Measurements from ENCODE around the gene IL17REL. TPM values are rescaled to one million over a fixed set of nuclear protein-coding genes. Genes with fewer than 3 reads are reported as not detected.

IL17REL gene
- total and polyA plus RNA-seq, 2 of the 13 experiments (the other 11 are each of a cell fraction or from before 2014, with no cell fraction given) = not detected

DNA sequence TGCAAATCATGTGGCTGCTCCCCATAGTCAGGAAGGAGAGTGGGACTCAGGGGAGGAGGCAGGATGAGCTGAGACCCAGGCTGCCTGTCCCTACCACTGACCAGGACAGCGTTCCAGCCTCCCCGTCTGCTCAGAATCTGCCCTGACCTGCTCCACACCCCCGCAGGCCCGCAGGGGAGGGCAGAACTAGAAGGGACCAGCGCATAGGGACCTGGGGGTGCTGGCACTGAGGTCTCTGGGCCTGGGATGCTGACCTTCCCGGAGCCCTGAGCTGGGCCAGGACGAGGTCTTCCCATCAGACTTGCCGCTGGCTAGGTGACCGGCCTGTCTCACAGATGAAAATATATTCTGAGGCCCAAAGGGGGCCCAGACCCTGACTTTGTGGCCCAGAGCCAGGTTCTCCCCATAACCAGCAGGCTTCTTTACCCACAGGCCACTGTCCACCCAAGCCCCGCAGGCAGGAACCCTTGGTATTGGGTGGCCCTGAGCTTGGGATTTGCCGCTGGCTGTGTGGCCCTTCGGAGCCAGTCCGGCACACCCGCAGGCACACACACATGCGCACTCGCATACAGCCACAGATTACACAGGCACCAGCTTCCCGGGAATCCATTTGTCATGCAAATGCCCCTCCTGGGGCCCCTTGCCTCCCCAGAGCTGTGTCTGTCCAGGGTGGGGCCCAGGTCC lies 65.8 kb downstream of the IL17REL start (continued):
- no peak for TF ChIP-seq SKIL (CRISPR knock-in tag; IDR thresholded peaks at IDR 0.05; ENCODE audit: borderline replicate concordance)
- TF ChIP-seq ZNF777 (CRISPR knock-in tag; IDR thresholded peaks at IDR 0.05) = peak; percentile 26; the same call in 1 of the 2 replicates
- TF ChIP-seq NPAS2 (CRISPR knock-in tag; IDR thresholded peaks at IDR 0.05; ENCODE audit: borderline replicate concordance) = no peak
- TF ChIP-seq NFRKB (IDR thresholded peaks at IDR 0.05) = no peak
- peak; percentile 36; the same call in 1 of the 2 replicates for TF ChIP-seq MEIS2 (CRISPR knock-in tag; IDR thresholded peaks at IDR 0.05)
- TF ChIP-seq RFX5 (IDR thresholded peaks at IDR 0.05; ENCODE audit: low read depth, low read length) = no peak
- TF ChIP-seq MXD4 (CRISPR knock-in tag; IDR thresholded peaks at IDR 0.05) = no peak
- TF ChIP-seq ZFP37 (CRISPR knock-in tag; IDR thresholded peaks at IDR 0.05; ENCODE audit: borderline replicate concordance) = no peak
- TF ChIP-seq FLYWCH1 (CRISPR knock-in tag; IDR thresholded peaks at IDR 0.05) = no peak
- TF ChIP-seq PAXIP1 (CRISPR knock-in tag; conservative IDR thresholded peaks at IDR 0.05) = no peak; the same call in none of the 2 replicates
- no peak for TF ChIP-seq ZNF468 (CRISPR knock-in tag; IDR thresholded peaks at IDR 0.05)
- no peak for TF ChIP-seq NFIC (IDR thresholded peaks at IDR 0.05; ENCODE audit: low read length)
- no peak for TF ChIP-seq TP53 (CRISPR knock-in tag; conservative IDR thresholded peaks at IDR 0.05)
- no peak for TF ChIP-seq SOX6 (IDR thresholded peaks at IDR 0.05)
- TF ChIP-seq SOX6 (CRISPR knock-in tag; IDR thresholded peaks at IDR 0.05) = peak; percentile 94
- TF ChIP-seq ATAD3A (CRISPR knock-in tag; IDR thresholded peaks at IDR 0.05) = no peak
- 0 out of 2 replicates have a peak, but pooled peaks have one; percentile 8 for TF ChIP-seq HNRNPL (IDR thresholded peaks at IDR 0.05; ENCODE audit: low read depth, low read length)
- TF ChIP-seq, protein P1, sequence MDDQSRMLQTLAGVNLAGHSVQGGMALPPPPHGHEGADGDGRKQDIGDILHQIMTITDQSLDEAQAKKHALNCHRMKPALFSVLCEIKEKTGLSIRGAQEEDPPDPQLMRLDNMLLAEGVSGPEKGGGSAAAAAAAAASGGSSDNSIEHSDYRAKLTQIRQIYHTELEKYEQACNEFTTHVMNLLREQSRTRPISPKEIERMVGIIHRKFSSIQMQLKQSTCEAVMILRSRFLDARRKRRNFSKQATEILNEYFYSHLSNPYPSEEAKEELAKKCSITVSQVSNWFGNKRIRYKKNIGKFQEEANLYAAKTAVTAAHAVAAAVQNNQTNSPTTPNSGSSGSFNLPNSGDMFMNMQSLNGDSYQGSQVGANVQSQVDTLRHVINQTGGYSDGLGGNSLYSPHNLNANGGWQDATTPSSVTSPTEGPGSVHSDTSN (CRISPR knock-in tag; IDR thresholded peaks at IDR 0.05; ENCODE audit: borderline replicate concordance) = no peak
- no peak for TF ChIP-seq GZF1 (CRISPR knock-in tag; IDR thresholded peaks at IDR 0.05)
- peak; percentile 59 for TF ChIP-seq PHF8 (CRISPR knock-in tag; IDR thresholded peaks at IDR 0.05)
- TF ChIP-seq DPF2 (CRISPR knock-in tag; IDR thresholded peaks at IDR 0.05; ENCODE audit: borderline replicate concordance, low read depth) = no peak
- no peak for TF ChIP-seq MTF2 (CRISPR knock-in tag; IDR thresholded peaks at IDR 0.05; ENCODE audit: borderline replicate concordance)
- no peak for TF ChIP-seq ZNF430 (CRISPR knock-in tag; IDR thresholded peaks at IDR 0.05)

Data from HepG2 (cell line).